Thyroid gland (tissue), 4 donors: ENCODE measurements around the gene EXOC4. TPM values are rescaled to one million over a fixed set of nuclear protein-coding genes. Genes with fewer than 3 reads are reported as not detected.

Source experiments
- DNase-seq, 2 donors: peaks; one replicate each; pipeline ENCODE4 v3.0.0-alpha.2; 2019
- H3K27ac ChIP-seq, 3 donors: fragments of 200-600 bp; sonication (generic); 1 replicate in 2 of 3; 2 replicates in 1 of 3; pipeline ENCODE4 v1.5.1; 2016 to 2019; ENCODE audit warnings: mild to moderate bottlenecking in 1 of 3, moderate library complexity in 1 of 3
- H3K27me3 ChIP-seq: fragments of 200-600 bp; sonication (generic); one replicate; pipeline ENCODE4 v1.5.1; 2019
- H3K36me3 ChIP-seq, 2 donors: fragments of 200-600 bp; sonication (generic); one replicate each; pipeline ENCODE4 v1.5.1; 2016 to 2019
- H3K4me1 ChIP-seq, 2 donors: fragments of 200-600 bp; sonication (generic); one replicate each; pipeline ENCODE4 v1.5.1; 2017 to 2019
- H3K4me3 ChIP-seq, 3 donors: fragments of 200-600 bp; sonication (generic); replicated peaks in 1 of 3; 1 replicate in 2 of 3; 2 replicates in 1 of 3; pipeline ENCODE4 v1.5.1; 2016; ENCODE audit warnings: mild to moderate bottlenecking in 1 of 3
- H3K9me3 ChIP-seq: fragments of 200-600 bp; sonication (generic); one replicate; pipeline ENCODE4 v1.5.1; 2017
- POLR2A ChIP-seq, 2 donors: fragments of 450-650 bp; IDR thresholded peaks; one replicate each; pipeline ENCODE4 v1.6.1; 2017; ENCODE audit warnings: antibody characterized with exemption in 2 of 2, mild to moderate bottlenecking in 2 of 2, moderate library complexity in 1 of 2
- WGBS, 2 donors: methylation state at CpG; one replicate each; pipeline ENCODE4 v1.1.5; 2017; 5-methylcytosine and 5-hydroxymethylcytosine counted together
- intact Hi-C: fragments of 100-400 bp; cut with DNase I; formaldehyde crosslinking; loops from one replicate; pipeline ENCODE4 v1.15.1; 2023
- total RNA-seq, 4 donors: library from RNA; depleted of rRNA; stranded (reverse); fragments of >200 nt; gene quantifications; one replicate each; pipeline ENCODE4 v1.2.3, GENCODE V29; 2016
- TF ChIP-seq, protein P1 (sequence below), 6 experiments: fragments of 200-600 bp in 3 of 6; fragments of 450-650 bp in 3 of 6; sonication (generic) in 3 of 6; IDR thresholded peaks; one replicate each; pipeline ENCODE4 v1.5.1; 2016 to 2019; ENCODE audit warnings: antibody characterized with exemption in 6 of 6, mild to moderate bottlenecking in 2 of 6, inconsistent platforms in 1 of 6, moderate library complexity in 1 of 6

The EXOC4 gene
- total RNA-seq, 4 donors from 2014 or later, result 74.0 to 116 (median 107) TPM

DNA sequence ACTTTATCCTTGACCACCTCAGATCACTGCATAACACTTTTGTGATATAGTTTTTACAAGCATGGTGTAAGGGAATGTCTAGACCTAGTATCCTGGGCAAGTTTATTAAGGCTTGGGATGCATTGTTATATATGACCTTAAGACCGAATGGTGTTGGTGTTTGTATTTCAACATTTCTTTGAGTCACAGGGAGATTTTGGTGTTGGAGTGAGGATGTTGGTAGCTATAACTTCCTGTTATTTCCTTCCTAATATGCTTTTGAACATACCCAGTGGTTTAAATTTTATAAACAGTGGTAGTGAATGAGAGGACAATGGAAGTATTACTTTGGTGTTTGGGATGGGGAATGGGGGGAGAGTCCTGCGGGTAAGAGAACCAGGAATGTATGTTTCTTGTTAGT lies 2.6 kb downstream of the EXOC4 start:
- no peak overlapping the region for H3K27ac ChIP-seq
- peaks cover 6 to 9% of the 10 kb centered on the region in 2 donors for H3K4me1 ChIP-seq
- DNase-seq, result no peak
- no peaks in the 10 kb centered on the region for H3K27me3 ChIP-seq
- WGBS, 2 donors, result 85 to 90% methylated on average over 2 of the region's 2 CpGs
- H3K4me3 ChIP-seq, result no peak overlapping the region
- intact Hi-C loops, result no loop called here
- no peaks in the 10 kb centered on the region for H3K9me3 ChIP-seq
- H3K36me3 ChIP-seq, result no peaks in the 10 kb centered on the region
- TF ChIP-seq, protein P1, sequence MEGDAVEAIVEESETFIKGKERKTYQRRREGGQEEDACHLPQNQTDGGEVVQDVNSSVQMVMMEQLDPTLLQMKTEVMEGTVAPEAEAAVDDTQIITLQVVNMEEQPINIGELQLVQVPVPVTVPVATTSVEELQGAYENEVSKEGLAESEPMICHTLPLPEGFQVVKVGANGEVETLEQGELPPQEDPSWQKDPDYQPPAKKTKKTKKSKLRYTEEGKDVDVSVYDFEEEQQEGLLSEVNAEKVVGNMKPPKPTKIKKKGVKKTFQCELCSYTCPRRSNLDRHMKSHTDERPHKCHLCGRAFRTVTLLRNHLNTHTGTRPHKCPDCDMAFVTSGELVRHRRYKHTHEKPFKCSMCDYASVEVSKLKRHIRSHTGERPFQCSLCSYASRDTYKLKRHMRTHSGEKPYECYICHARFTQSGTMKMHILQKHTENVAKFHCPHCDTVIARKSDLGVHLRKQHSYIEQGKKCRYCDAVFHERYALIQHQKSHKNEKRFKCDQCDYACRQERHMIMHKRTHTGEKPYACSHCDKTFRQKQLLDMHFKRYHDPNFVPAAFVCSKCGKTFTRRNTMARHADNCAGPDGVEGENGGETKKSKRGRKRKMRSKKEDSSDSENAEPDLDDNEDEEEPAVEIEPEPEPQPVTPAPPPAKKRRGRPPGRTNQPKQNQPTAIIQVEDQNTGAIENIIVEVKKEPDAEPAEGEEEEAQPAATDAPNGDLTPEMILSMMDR (IDR thresholded peaks at IDR 0.05), result no peak
- no peak for TF ChIP-seq POLR2A (IDR thresholded peaks at IDR 0.05)

- TF ChIP-seq POLR2A (IDR thresholded peaks at IDR 0.05), result no peak
- Histone ChIP-seq H3K9me3 (no peaks in the 10 kb centered on the region), H3K4me1 (peaks cover 6 to 9% of the 10 kb centered on the region in 2 donors), H3K4me3 (no peak overlapping the region), H3K27me3 (no peaks in the 10 kb centered on the region), H3K27ac (no peak overlapping the region), H3K36me3 (no peaks in the 10 kb centered on the region)
- intact Hi-C loops, result no loop called here
- WGBS, 2 donors, result 84 to 91% methylated on average over 6 of the region's 6 CpGs
- DNase-seq, result no peak
These were observed 5.3 kb downstream of the EXOC4 start for GRCh38 chr7:133258174-133258573.

GRCh38 chr7:133265821-133266220 lies 12.9 kb downstream of the EXOC4 start:
- no peak for TF ChIP-seq POLR2A (IDR thresholded peaks at IDR 0.05)
- TF ChIP-seq, protein P1 (IDR thresholded peaks at IDR 0.05), result no peak
- intact Hi-C loops, result no loop called here
- no peaks in the 10 kb centered on the region for H3K27me3 ChIP-seq
- H3K4me1 ChIP-seq, result no peaks in the 10 kb centered on the region
- no peak for DNase-seq
- no peak overlapping the region for H3K4me3 ChIP-seq
- no peaks in the 10 kb centered on the region for H3K9me3 ChIP-seq
- no peaks in the 10 kb centered on the region for H3K36me3 ChIP-seq
- H3K27ac ChIP-seq, result no peak overlapping the region

DNA sequence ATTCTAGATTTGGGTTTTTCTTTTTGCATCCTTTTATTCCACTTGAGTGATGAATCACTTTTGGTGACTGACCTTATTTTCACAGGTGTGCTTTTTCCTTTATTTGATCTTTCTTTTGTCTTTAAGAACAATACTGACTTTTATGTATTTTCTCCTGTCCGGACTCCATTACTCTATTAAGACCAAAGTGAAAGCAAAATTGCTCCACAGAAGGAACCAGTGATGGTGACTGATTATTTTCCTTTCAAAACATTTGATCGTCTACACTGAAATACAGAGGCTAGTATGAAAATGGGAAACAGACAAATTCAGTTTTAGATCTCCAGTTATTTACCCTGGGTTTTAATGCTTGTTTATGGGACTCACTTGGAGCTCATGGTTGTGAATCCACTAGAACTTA lies 15.5 kb downstream of the EXOC4 start:
- Histone ChIP-seq H3K9me3 (no peaks in the 10 kb centered on the region), H3K36me3 (no peaks in the 10 kb centered on the region), H3K4me3 (no peak overlapping the region), H3K27ac (no peak overlapping the region), H3K27me3 (no peaks in the 10 kb centered on the region), H3K4me1 (no peaks in the 10 kb centered on the region)
- TF ChIP-seq POLR2A (IDR thresholded peaks at IDR 0.05), result no peak
- TF ChIP-seq, protein P1 (IDR thresholded peaks at IDR 0.05), result no peak
- 80 to 84% methylated on average over 2 of the region's 2 CpGs for WGBS, 2 donors
- intact Hi-C loops, result no loop called here
- no peak for DNase-seq

GRCh38 chr7:133272336-133272735 lies 19.5 kb downstream of the EXOC4 start:
- intact Hi-C loops, result no loop called here
- H3K4me1 ChIP-seq, result no peaks in the 10 kb centered on the region
- no peak for DNase-seq
- no peak for TF ChIP-seq POLR2A (IDR thresholded peaks at IDR 0.05)
- TF ChIP-seq, protein P1 (IDR thresholded peaks at IDR 0.05), result no peak
- WGBS, 2 donors, result 90 to 96% methylated on average over 2 of the region's 2 CpGs
- H3K27ac ChIP-seq, result no peak overlapping the region
- no peaks in the 10 kb centered on the region for H3K27me3 ChIP-seq
- no peaks in the 10 kb centered on the region for H3K9me3 ChIP-seq
- peaks cover 0 to 12% of the 10 kb centered on the region in 2 donors for H3K36me3 ChIP-seq
- H3K4me3 ChIP-seq, result no peak overlapping the region

DNA sequence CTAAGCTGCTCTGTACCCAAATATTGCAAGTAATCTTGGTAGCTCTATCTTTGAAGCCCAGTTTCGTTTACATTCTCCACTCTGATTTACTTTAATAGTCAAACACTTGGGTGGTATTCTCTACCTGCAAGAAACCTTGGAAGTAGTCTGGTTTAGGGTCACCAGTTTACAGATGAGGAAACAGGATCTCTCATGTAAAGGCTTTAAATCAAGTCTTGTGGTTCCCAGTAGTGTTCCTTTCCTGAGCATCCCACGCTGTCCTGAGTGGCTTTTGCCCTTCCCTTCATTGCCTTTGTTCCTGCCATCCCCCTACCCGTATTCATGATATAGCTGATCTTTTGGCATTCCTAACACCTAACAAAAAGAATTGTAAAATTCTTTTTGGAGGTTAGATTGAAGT lies 20.3 kb downstream of the EXOC4 start:
- no peak for DNase-seq
- Histone ChIP-seq H3K4me3 (no peak overlapping the region), H3K4me1 (no peaks in the 10 kb centered on the region), H3K27ac (no peak overlapping the region), H3K27me3 (no peaks in the 10 kb centered on the region), H3K36me3 (peaks cover 0 to 12% of the 10 kb centered on the region in 2 donors), H3K9me3 (no peaks in the 10 kb centered on the region)
- WGBS, 2 donors, result 93 to 94% methylated on average over 3 of the region's 3 CpGs
- TF ChIP-seq, protein P1 (IDR thresholded peaks at IDR 0.05), result no peak
- TF ChIP-seq POLR2A (IDR thresholded peaks at IDR 0.05), result no peak
- intact Hi-C loops, result no loop called here
